ENCODE data around the gene TRIM9. TPM values are rescaled to one million over a fixed set of nuclear protein-coding genes. Genes with fewer than 3 reads are reported as not detected.

The TRIM9 gene
- total RNA-seq, 2 donors from 2014 or later: 0.44 to 1.3 TPM

DNA sequence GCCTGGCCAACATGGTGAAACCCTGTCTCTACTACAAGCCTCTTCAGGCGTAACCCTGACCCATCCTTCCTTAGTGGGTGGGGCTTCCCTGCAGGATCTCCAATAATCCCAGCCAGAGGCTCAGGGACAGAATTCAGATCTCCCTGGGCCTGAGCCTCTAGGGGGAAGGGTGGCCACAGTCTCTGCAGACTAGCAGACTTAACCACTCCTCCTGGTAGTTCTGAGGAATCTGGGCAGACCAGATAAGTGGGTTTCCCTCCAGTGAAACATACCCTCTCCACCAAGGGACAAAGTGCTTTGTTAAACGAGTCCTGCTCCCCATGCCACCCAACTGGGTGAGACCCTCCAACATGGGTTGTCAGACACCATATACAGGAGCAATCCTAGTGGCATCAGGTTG lies 36.6 kb upstream of the TRIM9 start:
- no peaks in the 10 kb centered on the region for H3K27me3 ChIP-seq
- TF ChIP-seq, protein P1, sequence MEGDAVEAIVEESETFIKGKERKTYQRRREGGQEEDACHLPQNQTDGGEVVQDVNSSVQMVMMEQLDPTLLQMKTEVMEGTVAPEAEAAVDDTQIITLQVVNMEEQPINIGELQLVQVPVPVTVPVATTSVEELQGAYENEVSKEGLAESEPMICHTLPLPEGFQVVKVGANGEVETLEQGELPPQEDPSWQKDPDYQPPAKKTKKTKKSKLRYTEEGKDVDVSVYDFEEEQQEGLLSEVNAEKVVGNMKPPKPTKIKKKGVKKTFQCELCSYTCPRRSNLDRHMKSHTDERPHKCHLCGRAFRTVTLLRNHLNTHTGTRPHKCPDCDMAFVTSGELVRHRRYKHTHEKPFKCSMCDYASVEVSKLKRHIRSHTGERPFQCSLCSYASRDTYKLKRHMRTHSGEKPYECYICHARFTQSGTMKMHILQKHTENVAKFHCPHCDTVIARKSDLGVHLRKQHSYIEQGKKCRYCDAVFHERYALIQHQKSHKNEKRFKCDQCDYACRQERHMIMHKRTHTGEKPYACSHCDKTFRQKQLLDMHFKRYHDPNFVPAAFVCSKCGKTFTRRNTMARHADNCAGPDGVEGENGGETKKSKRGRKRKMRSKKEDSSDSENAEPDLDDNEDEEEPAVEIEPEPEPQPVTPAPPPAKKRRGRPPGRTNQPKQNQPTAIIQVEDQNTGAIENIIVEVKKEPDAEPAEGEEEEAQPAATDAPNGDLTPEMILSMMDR (IDR thresholded peaks at IDR 0.05): no peak
- no peak overlapping the region for H3K27ac ChIP-seq
- H3K4me3 ChIP-seq: no peak overlapping the region
- no peaks in the 10 kb centered on the region for H3K36me3 ChIP-seq
- no peaks in the 10 kb centered on the region for H3K4me1 ChIP-seq
- no peak for DNase-seq (ENCODE audit: low spot score)
- peaks cover 0 to 2% of the 10 kb centered on the region in 2 donors for H3K9me3 ChIP-seq

DNA sequence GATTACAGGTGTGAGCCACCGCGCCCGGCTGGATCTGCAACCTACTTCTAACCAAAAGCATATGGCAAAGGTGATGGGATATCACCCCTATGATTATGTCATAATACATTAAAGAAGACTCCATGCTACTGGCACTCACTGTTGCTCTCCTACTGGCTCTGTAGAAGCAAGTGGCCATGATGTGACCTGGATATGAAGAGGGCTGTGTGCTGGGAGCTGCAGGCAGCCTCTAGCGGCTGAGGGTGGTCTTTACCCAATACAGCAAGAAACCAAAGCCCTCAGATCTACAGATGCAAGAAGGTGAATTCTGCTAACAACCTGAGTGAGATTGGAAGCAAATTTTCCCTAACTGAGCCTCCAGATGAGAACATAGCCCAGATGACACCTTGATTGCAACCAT lies 34.2 kb upstream of the TRIM9 start:
- Histone ChIP-seq H3K9me3 (no peaks in the 10 kb centered on the region), H3K36me3 (no peaks in the 10 kb centered on the region), H3K27ac (no peak overlapping the region), H3K4me3 (no peak overlapping the region), H3K4me1 (no peaks in the 10 kb centered on the region), H3K27me3 (no peaks in the 10 kb centered on the region)
- no peak for DNase-seq (ENCODE audit: low spot score)
- TF ChIP-seq, protein P1 (IDR thresholded peaks at IDR 0.05): no peak

DNA sequence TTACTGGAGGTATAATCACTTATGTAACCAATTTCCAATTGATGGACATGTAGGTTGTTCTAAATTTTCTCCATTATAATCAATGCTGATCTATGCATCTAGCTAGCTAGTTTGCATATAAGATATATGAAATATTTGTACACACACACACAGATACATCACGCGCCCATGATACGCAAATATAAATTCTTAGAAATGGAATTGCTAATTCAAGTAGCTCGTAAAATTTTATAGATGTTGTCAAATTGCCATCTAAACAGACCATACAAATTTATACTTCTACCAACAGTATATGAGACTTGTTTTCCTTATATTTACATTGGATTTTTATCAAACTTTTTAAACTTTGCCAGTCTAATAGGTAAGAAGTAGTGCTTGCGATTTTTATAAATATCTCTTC lies 29.1 kb upstream of the TRIM9 start:
- no peak for DNase-seq (ENCODE audit: low spot score)
- H3K27ac ChIP-seq: no peak overlapping the region
- no peak overlapping the region for H3K4me3 ChIP-seq
- H3K4me1 ChIP-seq: no peaks in the 10 kb centered on the region
- TF ChIP-seq, protein P1 (IDR thresholded peaks at IDR 0.05): no peak
- H3K27me3 ChIP-seq: no peaks in the 10 kb centered on the region
- H3K9me3 ChIP-seq: no peaks in the 10 kb centered on the region
- H3K36me3 ChIP-seq: no peaks in the 10 kb centered on the region

DNA sequence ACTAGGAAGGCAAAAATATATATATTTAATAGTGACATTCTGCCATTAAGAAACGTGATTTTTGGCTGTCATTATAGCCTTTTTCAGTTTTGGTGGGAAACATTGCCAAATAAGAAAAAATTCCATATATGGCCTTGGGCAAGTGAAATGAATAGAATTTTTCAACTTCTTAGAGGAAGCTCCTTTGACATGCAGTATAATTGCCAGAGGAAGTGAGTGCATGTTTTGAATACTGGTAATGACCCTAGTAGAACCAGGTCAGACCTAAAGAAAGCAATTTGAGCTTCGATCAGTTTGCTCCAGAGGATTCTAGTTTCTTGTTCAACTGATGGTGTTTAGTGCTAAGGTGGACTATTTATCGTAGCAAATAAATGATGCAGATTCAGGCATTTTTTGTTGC lies 26.2 kb upstream of the TRIM9 start:
- Histone ChIP-seq H3K27me3 (no peaks in the 10 kb centered on the region), H3K9me3 (no peaks in the 10 kb centered on the region), H3K4me1 (no peaks in the 10 kb centered on the region), H3K36me3 (no peaks in the 10 kb centered on the region), H3K4me3 (no peak overlapping the region), H3K27ac (no peak overlapping the region)
- TF ChIP-seq, protein P1 (IDR thresholded peaks at IDR 0.05): no peak
- DNase-seq (ENCODE audit: low spot score): no peak

DNA sequence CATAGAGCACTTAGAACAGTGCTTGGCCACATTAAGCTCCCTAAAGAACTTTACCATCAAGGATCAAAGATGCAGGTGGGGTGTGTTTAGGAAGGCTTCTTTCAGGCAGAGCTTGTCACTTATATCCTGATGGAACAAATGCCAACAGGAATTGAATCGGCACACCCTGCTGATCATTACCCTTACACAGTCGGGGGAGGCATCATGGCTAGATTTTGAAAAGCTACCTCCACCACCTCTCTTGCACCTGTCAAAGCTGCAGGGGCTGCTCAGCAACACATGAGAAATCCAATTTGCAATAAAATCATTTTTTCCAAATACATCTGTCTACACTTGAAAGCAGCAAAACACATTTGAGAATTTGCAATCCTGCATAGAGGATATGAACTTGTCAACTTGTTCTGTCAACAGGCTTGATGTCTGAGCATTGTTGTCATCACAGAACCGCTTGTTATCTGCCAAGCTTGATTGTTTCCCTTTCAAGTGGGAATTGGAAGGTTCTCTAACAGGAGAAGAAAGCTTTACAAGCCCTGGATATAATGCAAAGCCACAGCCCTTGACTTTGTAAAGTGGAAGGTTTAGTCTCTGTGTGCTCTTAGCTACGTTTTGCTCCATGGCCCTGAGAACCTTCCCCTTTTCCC lies 24.6 kb upstream of the TRIM9 start:
- Histone ChIP-seq H3K27ac (no peak overlapping the region), H3K4me1 (no peaks in the 10 kb centered on the region), H3K9me3 (no peaks in the 10 kb centered on the region), H3K36me3 (no peaks in the 10 kb centered on the region), H3K27me3 (no peaks in the 10 kb centered on the region), H3K4me3 (no peak overlapping the region)
- TF ChIP-seq, protein P1 (IDR thresholded peaks at IDR 0.05): no peak
- DNase-seq (ENCODE audit: low spot score): no peak

DNA sequence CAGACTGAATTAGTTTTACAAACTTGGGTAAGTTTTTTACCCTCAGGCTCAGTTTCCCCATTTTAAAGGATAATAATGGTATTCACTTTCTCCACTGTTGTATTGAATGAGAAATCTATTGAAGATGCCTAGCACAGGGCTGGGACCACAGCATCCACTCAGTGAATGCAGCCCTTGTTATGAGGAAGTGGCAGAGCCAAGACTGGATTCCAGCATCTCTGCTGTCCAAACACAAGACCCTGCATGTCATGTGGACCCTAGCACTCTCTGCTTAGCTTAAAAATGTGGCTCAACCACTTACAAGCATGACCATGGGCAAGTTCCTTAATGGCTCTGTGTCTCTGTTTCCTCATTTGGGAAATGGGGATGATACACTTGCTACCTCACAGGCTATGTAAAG lies 24.1 kb upstream of the TRIM9 start:
- TF ChIP-seq, protein P1 (IDR thresholded peaks at IDR 0.05): no peak
- Histone ChIP-seq H3K4me1 (no peaks in the 10 kb centered on the region), H3K27me3 (no peaks in the 10 kb centered on the region), H3K27ac (no peak overlapping the region), H3K36me3 (no peaks in the 10 kb centered on the region), H3K9me3 (no peaks in the 10 kb centered on the region), H3K4me3 (no peak overlapping the region)
- DNase-seq (ENCODE audit: low spot score): no peak

All from right atrium auricular region (tissue), 2 donors.